GM10266 (cell line): ENCODE measurements around the gene VEPH1.

ENCODE experiments used
- DNase-seq: peaks from one replicate; pipeline ENCODE4 v3.0.0; 2012; ENCODE audit errors: extremely low spot score
- TF ChIP-seq, protein P1 (sequence below): IDR thresholded peaks from 2 replicates; pipeline ENCODE4 v1.5.1; 2012; ENCODE audit warnings: mild to moderate bottlenecking, low read depth; ENCODE audit not compliant: control insufficient read depth, insufficient read depth; ENCODE audit errors: missing control alignments

Gene VEPH1

DNA sequence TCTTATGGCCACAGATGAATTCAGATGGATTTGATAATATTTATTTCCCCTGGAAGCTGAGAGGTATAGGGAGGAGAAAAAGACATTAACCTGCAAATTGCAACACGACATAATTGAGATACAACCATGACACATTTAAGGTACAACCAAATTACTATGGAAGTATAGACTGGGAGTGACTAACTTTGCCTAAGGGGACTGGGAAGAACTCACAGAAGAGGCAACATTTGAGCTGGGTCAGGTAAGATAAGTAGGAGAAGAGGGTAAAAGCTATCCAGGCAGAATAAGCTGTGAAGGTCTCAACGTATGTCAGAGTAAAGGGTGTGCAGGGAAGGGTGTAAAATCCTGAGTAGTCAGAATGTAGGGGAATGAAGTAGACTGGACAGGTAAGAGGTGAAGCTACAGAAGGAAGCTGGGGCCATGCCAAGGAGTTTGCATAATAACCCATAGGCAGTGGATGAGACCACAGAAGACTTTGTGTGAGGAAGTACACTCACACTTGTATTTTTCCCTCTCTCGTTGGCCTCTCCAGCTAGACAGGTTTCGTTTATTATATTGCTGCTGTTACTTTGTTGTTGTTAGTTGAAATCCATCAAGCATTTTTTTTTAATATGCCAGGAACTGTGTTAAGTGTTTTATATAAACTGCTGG is 94.6 kb downstream of the VEPH1 start:
- no peak for DNase-seq
- TF ChIP-seq, protein P1, sequence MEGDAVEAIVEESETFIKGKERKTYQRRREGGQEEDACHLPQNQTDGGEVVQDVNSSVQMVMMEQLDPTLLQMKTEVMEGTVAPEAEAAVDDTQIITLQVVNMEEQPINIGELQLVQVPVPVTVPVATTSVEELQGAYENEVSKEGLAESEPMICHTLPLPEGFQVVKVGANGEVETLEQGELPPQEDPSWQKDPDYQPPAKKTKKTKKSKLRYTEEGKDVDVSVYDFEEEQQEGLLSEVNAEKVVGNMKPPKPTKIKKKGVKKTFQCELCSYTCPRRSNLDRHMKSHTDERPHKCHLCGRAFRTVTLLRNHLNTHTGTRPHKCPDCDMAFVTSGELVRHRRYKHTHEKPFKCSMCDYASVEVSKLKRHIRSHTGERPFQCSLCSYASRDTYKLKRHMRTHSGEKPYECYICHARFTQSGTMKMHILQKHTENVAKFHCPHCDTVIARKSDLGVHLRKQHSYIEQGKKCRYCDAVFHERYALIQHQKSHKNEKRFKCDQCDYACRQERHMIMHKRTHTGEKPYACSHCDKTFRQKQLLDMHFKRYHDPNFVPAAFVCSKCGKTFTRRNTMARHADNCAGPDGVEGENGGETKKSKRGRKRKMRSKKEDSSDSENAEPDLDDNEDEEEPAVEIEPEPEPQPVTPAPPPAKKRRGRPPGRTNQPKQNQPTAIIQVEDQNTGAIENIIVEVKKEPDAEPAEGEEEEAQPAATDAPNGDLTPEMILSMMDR = no peak

DNA sequence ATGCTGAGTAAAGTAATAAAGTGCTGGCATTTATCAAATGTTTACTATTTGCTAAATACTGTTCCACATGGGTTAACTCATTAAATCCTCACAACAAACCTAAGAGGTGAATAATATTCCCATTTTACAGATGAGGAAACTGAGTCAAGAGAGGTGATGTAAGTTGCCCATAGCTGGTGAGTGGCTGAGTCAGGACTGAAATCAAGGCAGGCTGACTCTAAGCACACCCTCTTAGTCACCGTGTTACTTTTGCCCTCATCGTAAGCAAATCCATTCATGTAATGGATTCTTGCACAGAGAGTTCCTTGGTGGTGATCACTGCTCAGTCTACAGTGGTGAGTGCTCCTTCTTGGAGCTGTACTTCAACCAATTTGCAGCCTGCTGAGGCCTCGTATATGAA is 95.4 kb downstream of the VEPH1 start:
- TF ChIP-seq, protein P1 = no peak
- no peak for DNase-seq

DNA sequence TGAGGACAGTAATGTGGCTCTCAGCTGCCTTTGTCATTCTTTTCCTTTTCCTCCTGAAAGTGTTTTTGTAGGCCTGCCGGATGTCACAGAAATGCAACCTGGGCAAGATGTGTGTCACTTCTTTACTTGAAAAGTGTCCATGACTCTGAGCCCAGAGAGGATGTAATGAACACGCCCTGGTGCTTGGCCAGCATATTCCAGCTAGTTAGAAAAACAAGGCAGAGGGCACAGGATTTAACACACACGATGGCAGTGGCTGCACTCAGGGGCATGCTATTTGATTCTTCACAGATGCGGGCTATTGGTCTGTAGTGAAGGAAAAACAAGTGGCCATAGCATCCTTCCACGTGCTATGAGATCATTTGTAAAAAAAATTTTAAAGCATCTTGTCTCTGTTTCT is 96.8 kb downstream of the VEPH1 start:
- TF ChIP-seq, protein P1 = no peak
- DNase-seq = no peak

- TF ChIP-seq, protein P1 = no peak
- DNase-seq = no peak
These were observed 97.8 kb downstream of the VEPH1 start for GRCh38 chr3:157405457-157405856.

DNA sequence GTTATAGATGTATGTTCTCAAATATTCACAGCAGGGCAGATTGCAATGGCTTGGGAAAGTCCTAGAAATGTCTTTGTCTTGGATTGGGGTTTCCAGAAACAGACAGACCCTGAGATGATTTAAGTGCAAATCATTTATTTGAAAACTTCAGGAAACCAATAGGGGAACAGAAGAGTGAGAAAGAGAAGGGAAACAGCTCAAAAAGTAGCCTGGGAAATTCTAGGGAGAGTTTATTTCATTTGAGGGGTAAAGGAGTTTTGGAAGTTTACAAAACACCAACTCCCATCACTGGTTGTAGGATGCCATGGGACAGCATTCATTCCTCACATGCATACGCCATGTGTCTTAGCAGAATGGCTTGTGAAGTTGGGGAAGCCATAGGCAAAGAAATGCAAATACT is 98.8 kb downstream of the VEPH1 start:
- TF ChIP-seq, protein P1 = no peak
- DNase-seq = no peak

DNA sequence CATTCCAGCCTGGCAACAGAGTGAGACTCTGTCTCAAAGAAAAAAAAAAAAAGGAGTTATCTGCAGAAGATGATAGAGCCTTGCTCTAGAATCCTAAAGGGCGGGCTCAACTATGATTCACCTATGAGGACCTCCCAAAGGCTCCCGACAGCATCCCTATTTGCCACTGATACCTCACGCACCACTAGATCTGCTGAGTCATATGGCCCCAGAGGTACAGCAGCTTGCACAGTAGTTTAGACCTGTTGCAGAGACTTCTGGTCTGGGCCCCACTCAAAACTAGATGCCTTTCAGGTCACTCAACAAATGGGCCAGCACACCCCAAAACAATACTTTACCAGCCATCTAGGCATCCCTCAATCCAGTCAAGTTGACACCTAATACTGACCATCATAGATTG is 104.6 kb downstream of the VEPH1 start:
- TF ChIP-seq, protein P1 = no peak
- DNase-seq = no peak

DNA sequence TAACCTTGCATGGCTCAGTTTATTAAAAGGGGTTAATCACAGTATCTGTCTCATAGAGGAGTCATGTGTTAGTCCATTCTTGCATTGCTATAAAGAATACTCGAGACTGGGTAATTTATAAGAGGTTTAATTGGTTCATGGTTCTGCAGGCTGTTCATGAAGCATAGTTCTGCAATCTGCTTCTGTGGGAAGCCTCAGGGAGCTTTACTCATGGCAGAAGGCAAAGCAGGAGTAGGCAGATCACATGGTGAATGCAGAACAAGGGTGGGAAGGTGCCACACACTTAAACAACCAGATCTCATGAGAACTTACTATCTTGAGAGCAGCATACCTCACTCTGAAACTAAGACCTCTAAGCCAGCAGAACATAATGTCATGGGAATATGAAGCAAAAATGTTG is 108.8 kb downstream of the VEPH1 start:
- TF ChIP-seq, protein P1 = no peak
- DNase-seq = no peak
